Neural cell (in vitro differentiated cells): ENCODE measurements around the gene ADAM23. TPM values are rescaled to one million over a fixed set of nuclear protein-coding genes. Genes with fewer than 3 reads are reported as not detected.

ENCODE experiments used
- H2AFZ ChIP-seq: fragments of 200-600, 300-800 bp; sonication (generic), shearing (Covaris generic); 2 replicates; pipeline ENCODE4 v1.6.0; 2014; ENCODE audit warnings: low read depth, mild to moderate bottlenecking, antibody characterized with exemption, low read length, moderate library complexity
- H3F3A ChIP-seq: fragments of 200-600 bp; shearing (Covaris generic); 2 replicates; pipeline ENCODE4 v1.6.1; 2016; ENCODE audit warnings: mild to moderate bottlenecking, moderate library complexity, mixed read lengths, antibody characterized with exemption, low read length; ENCODE audit not compliant: insufficient read depth, poor library complexity, severe bottlenecking
- H3K27ac ChIP-seq: fragments of 200-600, 300-800 bp; sonication (generic), shearing (Covaris generic); 2 replicates; pipeline ENCODE4 v1.5.1; 2014; ENCODE audit warnings: mild to moderate bottlenecking, low read length, moderate library complexity
- H3K27me3 ChIP-seq: fragments of 300-800, 200-600 bp; sonication (generic), shearing (Covaris generic); 2 replicates; pipeline ENCODE4 v1.6.0; 2014; ENCODE audit warnings: mild to moderate bottlenecking, low read depth, low read length, moderate library complexity; ENCODE audit not compliant: insufficient read depth
- H3K36me3 ChIP-seq: fragments of 300-800, 200-600 bp; sonication (generic), shearing (Covaris generic); 2 replicates; pipeline ENCODE4 v1.5.1; 2014; ENCODE audit warnings: mild to moderate bottlenecking, antibody characterized with exemption, low read length, moderate library complexity; ENCODE audit not compliant: insufficient read depth
- H3K4me2 ChIP-seq: fragments of 300-800, 200-600 bp; sonication (generic), shearing (Covaris generic); 2 replicates; pipeline ENCODE4 v1.6.0; 2014; ENCODE audit warnings: mild to moderate bottlenecking, low read length
- H3K4me3 ChIP-seq: fragments of 300-800, 200-600 bp; sonication (generic), shearing (Covaris generic); 2 replicates; pipeline ENCODE4 v1.5.1; 2014; ENCODE audit warnings: mild to moderate bottlenecking, low read length, moderate library complexity
- H3K79me2 ChIP-seq: fragments of 200-600 bp; shearing (Covaris generic); replicated peaks from 2 replicates; pipeline ENCODE4 v1.6.0; 2014; ENCODE audit warnings: mild to moderate bottlenecking, low read length, moderate library complexity; ENCODE audit not compliant: insufficient read depth
- H3K9ac ChIP-seq: fragments of 300-800, 200-600 bp; sonication (generic), shearing (Covaris generic); 2 replicates; pipeline ENCODE4 v1.6.1; 2016; ENCODE audit warnings: mild to moderate bottlenecking, low read length, mixed read lengths
- H3K9me2 ChIP-seq: fragments of 200-600 bp; shearing (Covaris generic); 2 replicates; pipeline ENCODE4 v1.6.1; 2016; ENCODE audit warnings: mild to moderate bottlenecking, low read length, mixed read lengths; ENCODE audit not compliant: insufficient read depth
- H3K9me3 ChIP-seq: fragments of 200-600, 300-800 bp; sonication (generic), shearing (Covaris generic); 2 replicates; pipeline ENCODE4 v1.6.1; 2016; ENCODE audit warnings: mild to moderate bottlenecking, mixed run types, low read length, moderate library complexity, mixed read lengths
- H4K20me1 ChIP-seq: fragments of 200-600 bp; shearing (Covaris generic); 2 replicates; pipeline ENCODE4 v1.6.1; 2016; ENCODE audit warnings: mild to moderate bottlenecking, mixed run types; ENCODE audit not compliant: insufficient read depth
- EP300 ChIP-seq: fragments of 450-650 bp; conservative IDR thresholded peaks from 2 replicates; pipeline ENCODE4 v1.6.1; 2014; ENCODE audit warnings: antibody characterized with exemption, mild to moderate bottlenecking, moderate library complexity; ENCODE audit not compliant: poor library complexity, severe bottlenecking
- EZH2 ChIP-seq: fragments of 200-600, 300-800 bp; shearing (Covaris generic), sonication (generic); IDR thresholded peaks from 2 replicates; pipeline ENCODE4 v1.6.1; 2014; ENCODE audit warnings: antibody characterized with exemption, low read length, borderline replicate concordance, mild to moderate bottlenecking; ENCODE audit not compliant: insufficient read depth, poor library complexity, severe bottlenecking
- MXI1 ChIP-seq: fragments of 450-650 bp; conservative IDR thresholded peaks from 2 replicates; pipeline ENCODE4 v1.6.1; 2014; ENCODE audit warnings: antibody characterized with exemption, mild to moderate bottlenecking; ENCODE audit not compliant: poor library complexity, severe bottlenecking
- POLR2AphosphoS5 ChIP-seq: IDR thresholded peaks from 2 replicates; pipeline ENCODE4 v1.6.1; 2012
- RAD21 ChIP-seq: fragments of 450-650 bp; conservative IDR thresholded peaks from 2 replicates; pipeline ENCODE4 v1.6.1; 2014; ENCODE audit warnings: antibody characterized with exemption, mild to moderate bottlenecking, moderate library complexity
- REST ChIP-seq: IDR thresholded peaks from 2 replicates; pipeline ENCODE4 v1.6.1; 2012; ENCODE audit warnings: borderline replicate concordance
- SMC3 ChIP-seq: fragments of 450-650 bp; conservative IDR thresholded peaks from 2 replicates; pipeline ENCODE4 v1.6.1; 2014; ENCODE audit warnings: antibody characterized with exemption, mild to moderate bottlenecking, moderate library complexity; ENCODE audit not compliant: poor library complexity
- TAF1 ChIP-seq: IDR thresholded peaks from 2 replicates; pipeline ENCODE4 v1.6.1; 2012; ENCODE audit warnings: low read depth
- polyA plus RNA-seq: library from polyadenylated mRNA; depleted of rRNA; stranded (reverse); fragments of >200 nt; gene quantifications from 2 replicates; pipeline ENCODE4 v1.2.3, GENCODE V29; 2014
- TF ChIP-seq, protein P1 (sequence below): fragments of 450-650 bp; IDR thresholded peaks from 2 replicates; pipeline ENCODE4 v1.5.1; 2014; ENCODE audit warnings: antibody characterized with exemption, mild to moderate bottlenecking, moderate library complexity; ENCODE audit not compliant: poor library complexity, severe bottlenecking

Gene ADAM23
- polyA plus RNA-seq, 1 donor from 2014 or later, result 75.2 TPM

GRCh38 chr2:206647985-206648384 lies 204.7 kb downstream of the ADAM23 start:
- Histone ChIP-seq H3K9ac (no peak overlapping the region), H3K4me2 (no peak overlapping the region)
- TF ChIP-seq TAF1 (no peak), RAD21 (no peak), POLR2AphosphoS5 (no peak)

GRCh38 chr2:206657087-206657486 lies 213.8 kb downstream of the ADAM23 start:
- no peaks in the 10 kb centered on the region for H4K20me1 ChIP-seq
- H2AFZ ChIP-seq, result no peak overlapping the region
- H3K36me3 ChIP-seq, result no peaks in the 10 kb centered on the region
- H3K27me3 ChIP-seq, result no peaks in the 10 kb centered on the region
- no peak overlapping the region for H3K4me2 ChIP-seq
- H3K9ac ChIP-seq, result no peak overlapping the region
- no peak overlapping the region for H3K27ac ChIP-seq
- H3K9me3 ChIP-seq, result no peaks in the 10 kb centered on the region
- H3K9me2 ChIP-seq, result no peaks in the 10 kb centered on the region
- TF ChIP-seq RAD21 (no peak), SMC3 (no peak), TAF1 (no peak), MXI1 (no peak), REST (no peak), EZH2 (no peak), EP300 (no peak), POLR2AphosphoS5 (no peak)
- TF ChIP-seq, protein P1, sequence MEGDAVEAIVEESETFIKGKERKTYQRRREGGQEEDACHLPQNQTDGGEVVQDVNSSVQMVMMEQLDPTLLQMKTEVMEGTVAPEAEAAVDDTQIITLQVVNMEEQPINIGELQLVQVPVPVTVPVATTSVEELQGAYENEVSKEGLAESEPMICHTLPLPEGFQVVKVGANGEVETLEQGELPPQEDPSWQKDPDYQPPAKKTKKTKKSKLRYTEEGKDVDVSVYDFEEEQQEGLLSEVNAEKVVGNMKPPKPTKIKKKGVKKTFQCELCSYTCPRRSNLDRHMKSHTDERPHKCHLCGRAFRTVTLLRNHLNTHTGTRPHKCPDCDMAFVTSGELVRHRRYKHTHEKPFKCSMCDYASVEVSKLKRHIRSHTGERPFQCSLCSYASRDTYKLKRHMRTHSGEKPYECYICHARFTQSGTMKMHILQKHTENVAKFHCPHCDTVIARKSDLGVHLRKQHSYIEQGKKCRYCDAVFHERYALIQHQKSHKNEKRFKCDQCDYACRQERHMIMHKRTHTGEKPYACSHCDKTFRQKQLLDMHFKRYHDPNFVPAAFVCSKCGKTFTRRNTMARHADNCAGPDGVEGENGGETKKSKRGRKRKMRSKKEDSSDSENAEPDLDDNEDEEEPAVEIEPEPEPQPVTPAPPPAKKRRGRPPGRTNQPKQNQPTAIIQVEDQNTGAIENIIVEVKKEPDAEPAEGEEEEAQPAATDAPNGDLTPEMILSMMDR, result no peak
- no peaks in the 10 kb centered on the region for H3F3A ChIP-seq
- H3K79me2 ChIP-seq, result no peaks in the 10 kb centered on the region
- no peak overlapping the region for H3K4me3 ChIP-seq

More at GRCh38 chr2:206647985-206648384, 204.7 kb downstream of the ADAM23 start:
- no peak overlapping the region for H2AFZ ChIP-seq
- H3K27ac ChIP-seq, result no peak overlapping the region
- H3K36me3 ChIP-seq, result no peaks in the 10 kb centered on the region
- H3K4me3 ChIP-seq, result no peak overlapping the region
- no peaks in the 10 kb centered on the region for H3K9me2 ChIP-seq
- H3K79me2 ChIP-seq, result no peaks in the 10 kb centered on the region
- no peaks in the 10 kb centered on the region for H3F3A ChIP-seq
- H3K27me3 ChIP-seq, result peaks cover 24% of the 10 kb centered on the region
- H3K9me3 ChIP-seq, result no peaks in the 10 kb centered on the region
- H4K20me1 ChIP-seq, result no peaks in the 10 kb centered on the region

DNA sequence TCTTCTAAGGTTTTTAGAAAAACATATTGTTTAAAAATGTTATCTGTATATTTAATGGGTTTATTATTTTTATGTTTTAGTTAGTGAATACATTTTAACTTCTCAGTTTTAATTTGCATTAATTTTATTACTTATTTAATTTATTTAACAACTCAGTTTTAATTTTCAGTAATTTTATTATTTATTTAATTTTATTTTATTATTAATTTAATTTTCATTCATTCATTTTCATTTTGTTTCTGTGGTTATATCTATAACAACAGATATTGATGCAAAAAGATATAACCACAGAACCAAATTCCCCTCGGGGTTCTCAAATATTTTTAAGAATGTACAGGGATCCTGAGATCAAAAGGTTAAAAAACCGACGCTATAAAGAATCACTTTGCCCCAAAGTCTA lies 221.9 kb downstream of the ADAM23 start:
- no peak overlapping the region for H3K9ac ChIP-seq

More for the DNA sequence above, 221.9 kb downstream of the ADAM23 start:
- Histone ChIP-seq H3K4me2 (no peak overlapping the region), H4K20me1 (no peaks in the 10 kb centered on the region), H3K79me2 (no peaks in the 10 kb centered on the region), H2AFZ (no peak overlapping the region), H3K27me3 (no peaks in the 10 kb centered on the region), H3K27ac (no peak overlapping the region), H3K9me2 (no peaks in the 10 kb centered on the region), H3K36me3 (no peaks in the 10 kb centered on the region), H3F3A (no peaks in the 10 kb centered on the region), H3K9me3 (no peaks in the 10 kb centered on the region), H3K4me3 (no peak overlapping the region)
- TF ChIP-seq, protein P1, result no peak
- TF ChIP-seq EP300, result no peak
- TF ChIP-seq SMC3, result no peak
- no peak for TF ChIP-seq POLR2AphosphoS5
- TF ChIP-seq MXI1, result no peak
- TF ChIP-seq REST, result no peak
- no peak for TF ChIP-seq RAD21
- no peak for TF ChIP-seq TAF1
- no peak for TF ChIP-seq EZH2
